GM12878 (cell line): ENCODE results near the gene KLK8. TPM values are rescaled to one million over a fixed set of nuclear protein-coding genes. Genes with fewer than 3 reads are reported as not detected.

Experiments used
- ATAC-seq: fragments of 200-7000 bp; cut with Tn5 transposase; 3 replicates; pipeline ENCODE4 v1.9.1; 2020; ENCODE audit warnings: mild to moderate bottlenecking, moderate library complexity
- BruUV-seq: library from RNA; stranded (reverse); fragments of 400-500 nt; replicated peaks from 2 replicates; lab custom pipeline; 2021; lab: Mats Ljungman, UMichigan
- CTCF ChIA-PET: fragments of 300-600 bp; sonication (Branson Sonifier 250); formaldehyde crosslinking; extraction: SDS; loops from one replicate; lab custom pipeline; 2021; ENCODE audit warnings: inconsistent platforms; lab: Yijun Ruan, JAX
- POLR2A ChIA-PET: fragments of 350-600 bp; formaldehyde crosslinking; extraction: SDS; loops from one replicate; lab custom pipeline; 2021; ENCODE audit warnings: inconsistent platforms; lab: Charles Lee
- RAD21 ChIA-PET: fragments of 300-600 bp; sonication (Branson Sonifier 250); formaldehyde crosslinking; loops from one replicate; lab custom pipeline; 2023; ENCODE audit warnings: antibody characterized with exemption; ENCODE audit not compliant: unreplicated experiment; lab: Charles Lee
- SMC1A ChIA-PET: fragments of 300-600 bp; sonication (Branson Sonifier 250); formaldehyde crosslinking; loops from one replicate; lab custom pipeline; 2023; ENCODE audit not compliant: unreplicated experiment, uncharacterized antibody; lab: Charles Lee
- DNase-seq: peaks from one replicate; pipeline ENCODE4 v3.0.0-alpha.2; 2011; ENCODE audit warnings: low read depth, low spot score
- FAIRE-seq: peaks from 3 replicates; lab custom pipeline; 2011; peaks lifted over from hg19 to GRCh38; lab: Jason Lieb, UNC
- H2AFZ ChIP-seq: 2 replicates; pipeline ENCODE4 v1.6.0; 2011; ENCODE audit warnings: low read depth, low read length, control low read depth; ENCODE audit not compliant: control insufficient read depth
- H3K27ac ChIP-seq: 2 replicates; pipeline ENCODE4 v1.5.1; 2011; ENCODE audit warnings: control low read depth; ENCODE audit not compliant: control insufficient read depth, insufficient read depth
- H3K27me3 ChIP-seq, 2 experiments: replicated peaks in 1 of 2; 2 replicates each; pipeline versions ENCODE4 v1.6.0 to v1.6.1; 2011; ENCODE audit warnings: low read length in 1 of 2; ENCODE audit not compliant: control insufficient read depth in 2 of 2, insufficient read depth in 2 of 2
- H3K36me3 ChIP-seq, 2 experiments: 2 replicates each; pipeline ENCODE4 v1.5.1; 2011; ENCODE audit warnings: low read length in 1 of 2; ENCODE audit not compliant: control insufficient read depth in 2 of 2, insufficient read depth in 2 of 2
- H3K4me1 ChIP-seq: 2 replicates; pipeline ENCODE4 v1.6.1; 2011; ENCODE audit warnings: mild to moderate bottlenecking, low read length, moderate library complexity, mixed read lengths; ENCODE audit not compliant: control insufficient read depth, insufficient read depth
- H3K4me2 ChIP-seq: 2 replicates; pipeline ENCODE4 v1.6.0; 2011; ENCODE audit warnings: control low read depth; ENCODE audit not compliant: control insufficient read depth, insufficient read depth
- H3K4me3 ChIP-seq: fragments of 200-600 bp; sonication (generic); 2 replicates; pipeline ENCODE4 v1.5.1; 2016
- H3K79me2 ChIP-seq: 2 replicates; pipeline ENCODE4 v1.6.0; 2011; ENCODE audit warnings: low read length; ENCODE audit not compliant: control insufficient read depth, insufficient read depth
- H3K9ac ChIP-seq: 2 replicates; pipeline ENCODE4 v1.8.0; 2011; ENCODE audit warnings: low read length, control low read depth, mixed read lengths; ENCODE audit not compliant: control insufficient read depth, insufficient read depth
- H3K9me3 ChIP-seq: replicated peaks from 3 replicates; pipeline ENCODE4 v1.5.1; 2011; ENCODE audit warnings: mild to moderate bottlenecking, low read length; ENCODE audit not compliant: control insufficient read depth, insufficient read depth
- H4K20me1 ChIP-seq: 2 replicates; pipeline ENCODE4 v1.6.0; 2011; ENCODE audit not compliant: control insufficient read depth, insufficient read depth
- BCL11A ChIP-seq: IDR thresholded peaks from 2 replicates; pipeline ENCODE4 v1.6.1; 2011; ENCODE audit warnings: low read depth, low read length
- CBFB ChIP-seq: IDR thresholded peaks from 2 replicates; pipeline ENCODE4 v1.6.1; 2016; ENCODE audit warnings: antibody characterized with exemption, low read depth
- CEBPB ChIP-seq, 2 experiments: fragments of 150-350 bp in 1 of 2; IDR thresholded peaks; 2 replicates each; pipeline ENCODE4 v1.6.1; 2012 to 2014; ENCODE audit warnings: low read depth in 2 of 2, low read length in 2 of 2, borderline replicate concordance in 1 of 2, inconsistent platforms in 1 of 2
- EP300 ChIP-seq, 2 experiments: fragments of 150-350 bp in 1 of 2; IDR thresholded peaks; 2 replicates each; pipeline ENCODE4 v1.6.1; 2011 to 2012; ENCODE audit warnings: low read depth in 2 of 2, low read length in 2 of 2, borderline replicate concordance in 1 of 2, improper control_type of control experiment in 1 of 2, inconsistent platforms in 1 of 2; ENCODE audit not compliant: control insufficient read depth in 1 of 2
- HDGF ChIP-seq: fragments of 450-650 bp; IDR thresholded peaks from 2 replicates; pipeline ENCODE4 v1.6.1; 2016; ENCODE audit warnings: antibody characterized with exemption
- IKZF2 ChIP-seq, 2 experiments: fragments of 450-650 bp; IDR thresholded peaks; 2 replicates each; pipeline ENCODE4 v1.6.1; 2017; ENCODE audit warnings: mild to moderate bottlenecking in 2 of 2, moderate library complexity in 2 of 2
- NFYA ChIP-seq: IDR thresholded peaks from 2 replicates; pipeline ENCODE4 v1.6.1; 2011; ENCODE audit warnings: low read depth, mild to moderate bottlenecking, low read length, improper control_type of control experiment, borderline replicate concordance
- POLR2AphosphoS5 ChIP-seq: IDR thresholded peaks from 2 replicates; pipeline ENCODE4 v1.6.1; 2011; ENCODE audit warnings: mild to moderate bottlenecking, low read length, inconsistent platforms
- SIX5 ChIP-seq: IDR thresholded peaks from 2 replicates; pipeline ENCODE4 v1.6.1; 2011; ENCODE audit warnings: mild to moderate bottlenecking, low read depth, low read length, moderate library complexity; ENCODE audit not compliant: severe bottlenecking
- SMAD1 ChIP-seq: fragments of 450-650 bp; IDR thresholded peaks from 2 replicates; pipeline ENCODE4 v1.6.1; 2018; ENCODE audit warnings: mild to moderate bottlenecking, low read depth; ENCODE audit not compliant: partially characterized antibody
- SMARCA5 ChIP-seq: fragments of 450-650 bp; IDR thresholded peaks from 2 replicates; pipeline ENCODE4 v1.6.1; 2017; ENCODE audit warnings: mild to moderate bottlenecking
- SP1 ChIP-seq: IDR thresholded peaks from one replicate; pipeline ENCODE4 v1.6.1; 2011; ENCODE audit warnings: low read depth, low read length
- SREBF2 ChIP-seq: IDR thresholded peaks from 2 replicates; pipeline ENCODE4 v1.6.1; 2012; ENCODE audit warnings: mild to moderate bottlenecking, low read length
- TBL1XR1 ChIP-seq: IDR thresholded peaks from 2 replicates; pipeline ENCODE4 v1.6.1; 2012; ENCODE audit warnings: low read depth, low read length, improper control_type of control experiment
- TCF7 ChIP-seq: IDR thresholded peaks from 2 replicates; pipeline ENCODE4 v1.6.1; 2014; ENCODE audit warnings: antibody characterized with exemption, borderline replicate concordance
- ZSCAN29 ChIP-seq: fragments of 450-650 bp; IDR thresholded peaks from 2 replicates; pipeline ENCODE4 v1.6.1; 2017; ENCODE audit warnings: mild to moderate bottlenecking, moderate library complexity
- WGBS: methylation state at CpG from one replicate; pipeline ENCODE4 v1.1.6; 2016; ENCODE audit warnings: low lambda C conversion rate; ENCODE audit not compliant: insufficient replicate concordance, insufficient coverage; ENCODE audit errors: missing lambda C conversion rate; 5-methylcytosine and 5-hydroxymethylcytosine counted together
- in situ Hi-C: fragments of 300-500 bp; cut with MboI; formaldehyde crosslinking; loops from 9 replicates; pipeline ENCODE4 v1.14.3; 2018; ENCODE audit warnings: mixed read lengths
- intact Hi-C: fragments of 100-400 bp; cut with micrococcal nuclease; formaldehyde crosslinking; loops from one replicate; pipeline ENCODE4 v1.14.2; 2022; ENCODE audit not compliant: unreplicated experiment
- polyA plus RNA-seq, 11 experiments: library from polyadenylated mRNA; depleted of rRNA in 4 of 11; unstranded in 6 of 11; stranded (reverse) in 5 of 11; fragments of >200 nt; fragmentation: Nextera tagmentation in 4 of 11; fragmentation: Illumina TruSeq in 1 of 11; extraction: Ambion mirVana in 4 of 11; extraction: Trizol in 1 of 11; gene quantifications; 1 replicate in 1 of 11; 2 replicates in 10 of 11; pipeline versions ENCODE4 v1.2.1 to v1.2.3, GENCODE V29; 2011 to 2016; ENCODE audit warnings: inconsistent platforms in 2 of 11, missing spikeins in 2 of 11, low read depth in 1 of 11
- total RNA-seq, 4 experiments: library from RNA; depleted of rRNA in 3 of 4; stranded (reverse); fragments of >200 nt in 3 of 4; fragmentation: Illumina TruSeq in 1 of 4; extraction: Trizol in 1 of 4; gene quantifications; 2 replicates each; pipeline versions ENCODE4 v1.2.1 to v1.2.3, GENCODE V29; 2013 to 2021
- TF ChIP-seq, protein P1 (sequence below): fragments of 150-350 bp; IDR thresholded peaks from 2 replicates; pipeline ENCODE4 v1.6.1; 2016; ENCODE audit warnings: low read depth, low read length
- TF ChIP-seq, protein P2 (sequence below): fragments of 450-650 bp; IDR thresholded peaks from 2 replicates; pipeline ENCODE4 v1.6.1; 2017; ENCODE audit warnings: mild to moderate bottlenecking

KLK8 gene
- total and polyA plus RNA-seq, 10 of the 15 experiments (the other 5 are each of a cell fraction or from before 2014, with no cell fraction given), result not detected

DNA sequence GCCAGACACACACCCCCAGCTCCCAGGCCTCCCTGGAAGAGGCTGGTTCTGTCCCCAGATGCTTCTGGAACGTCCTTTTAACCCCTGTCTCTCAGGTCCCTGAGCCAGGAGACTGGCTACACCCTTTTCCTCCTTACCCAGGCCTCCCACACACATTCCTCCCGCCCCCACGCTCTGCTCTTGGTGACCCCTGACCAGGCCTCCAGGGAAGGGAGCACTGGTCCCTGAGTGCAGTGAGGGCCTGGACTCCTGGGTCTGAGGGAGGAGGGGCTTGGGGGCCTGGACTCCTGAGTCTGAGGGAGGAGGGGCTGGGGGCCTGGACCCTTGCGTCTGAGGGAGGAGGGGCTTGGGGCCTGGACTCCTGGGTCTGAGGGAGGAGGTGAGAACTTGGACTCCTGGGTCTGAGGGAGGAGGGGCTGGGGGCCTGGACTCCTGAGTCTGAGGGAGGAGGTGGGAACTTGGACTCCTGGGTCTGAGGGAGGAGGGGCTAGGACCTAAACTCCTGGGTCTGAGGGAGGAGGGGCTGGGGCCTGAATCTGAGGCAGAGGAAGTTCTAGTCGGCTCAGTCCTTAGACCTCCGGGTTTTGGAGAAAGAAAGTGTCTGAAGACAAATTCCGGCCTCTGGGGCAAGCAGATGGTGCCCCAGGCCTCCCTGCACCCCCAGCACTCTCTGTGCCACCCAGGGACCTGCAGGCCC, 32.5 kb downstream of the KLK8 start:
- in situ Hi-C loops, result no loop called here
- H3K4me2 ChIP-seq, result no peak overlapping the region
- intact Hi-C loops, result no loop called here
- H2AFZ ChIP-seq, result no peak overlapping the region
- H3K27me3 ChIP-seq, result peaks cover 2% of the 10 kb centered on the region in 2 experiments; a peak in 3 of 4 replicates
- ATAC-seq (no peak), DNase-seq (no peak), FAIRE-seq (no peak)
- ChIA-PET SMC1A (no interaction called here), POLR2A (no interaction called here), CTCF (no interaction called here), RAD21 (no interaction called here)
- H3K4me3 ChIP-seq, result no peak overlapping the region
- TF ChIP-seq IKZF2 (IDR thresholded peaks at IDR 0.05), result no peak
- no peak for TF ChIP-seq CEBPB (IDR thresholded peaks at IDR 0.05; ENCODE audit: borderline replicate concordance in 1 of 2, low read depth in 2 of 2, low read length in 2 of 2)
- no peak for TF ChIP-seq EP300 (IDR thresholded peaks at IDR 0.05; ENCODE audit: borderline replicate concordance in 1 of 2, control insufficient read depth in 1 of 2, low read depth in 2 of 2, low read length in 2 of 2)
- no peak for TF ChIP-seq CBFB
- no peak for TF ChIP-seq SMARCA5
- TF ChIP-seq, protein P1, sequence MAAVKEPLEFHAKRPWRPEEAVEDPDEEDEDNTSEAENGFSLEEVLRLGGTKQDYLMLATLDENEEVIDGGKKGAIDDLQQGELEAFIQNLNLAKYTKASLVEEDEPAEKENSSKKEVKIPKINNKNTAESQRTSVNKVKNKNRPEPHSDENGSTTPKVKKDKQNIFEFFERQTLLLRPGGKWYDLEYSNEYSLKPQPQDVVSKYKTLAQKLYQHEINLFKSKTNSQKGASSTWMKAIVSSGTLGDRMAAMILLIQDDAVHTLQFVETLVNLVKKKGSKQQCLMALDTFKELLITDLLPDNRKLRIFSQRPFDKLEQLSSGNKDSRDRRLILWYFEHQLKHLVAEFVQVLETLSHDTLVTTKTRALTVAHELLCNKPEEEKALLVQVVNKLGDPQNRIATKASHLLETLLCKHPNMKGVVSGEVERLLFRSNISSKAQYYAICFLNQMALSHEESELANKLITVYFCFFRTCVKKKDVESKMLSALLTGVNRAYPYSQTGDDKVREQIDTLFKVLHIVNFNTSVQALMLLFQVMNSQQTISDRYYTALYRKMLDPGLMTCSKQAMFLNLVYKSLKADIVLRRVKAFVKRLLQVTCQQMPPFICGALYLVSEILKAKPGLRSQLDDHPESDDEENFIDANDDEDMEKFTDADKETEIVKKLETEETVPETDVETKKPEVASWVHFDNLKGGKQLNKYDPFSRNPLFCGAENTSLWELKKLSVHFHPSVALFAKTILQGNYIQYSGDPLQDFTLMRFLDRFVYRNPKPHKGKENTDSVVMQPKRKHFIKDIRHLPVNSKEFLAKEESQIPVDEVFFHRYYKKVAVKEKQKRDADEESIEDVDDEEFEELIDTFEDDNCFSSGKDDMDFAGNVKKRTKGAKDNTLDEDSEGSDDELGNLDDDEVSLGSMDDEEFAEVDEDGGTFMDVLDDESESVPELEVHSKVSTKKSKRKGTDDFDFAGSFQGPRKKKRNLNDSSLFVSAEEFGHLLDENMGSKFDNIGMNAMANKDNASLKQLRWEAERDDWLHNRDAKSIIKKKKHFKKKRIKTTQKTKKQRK, result no peak
- no peak for TF ChIP-seq POLR2AphosphoS5
- TF ChIP-seq NFYA, result no peak
- TF ChIP-seq SREBF2, result no peak
- TF ChIP-seq TBL1XR1, result no peak
- no peak for TF ChIP-seq SP1
- TF ChIP-seq SIX5, result no peak
- TF ChIP-seq, protein P2, sequence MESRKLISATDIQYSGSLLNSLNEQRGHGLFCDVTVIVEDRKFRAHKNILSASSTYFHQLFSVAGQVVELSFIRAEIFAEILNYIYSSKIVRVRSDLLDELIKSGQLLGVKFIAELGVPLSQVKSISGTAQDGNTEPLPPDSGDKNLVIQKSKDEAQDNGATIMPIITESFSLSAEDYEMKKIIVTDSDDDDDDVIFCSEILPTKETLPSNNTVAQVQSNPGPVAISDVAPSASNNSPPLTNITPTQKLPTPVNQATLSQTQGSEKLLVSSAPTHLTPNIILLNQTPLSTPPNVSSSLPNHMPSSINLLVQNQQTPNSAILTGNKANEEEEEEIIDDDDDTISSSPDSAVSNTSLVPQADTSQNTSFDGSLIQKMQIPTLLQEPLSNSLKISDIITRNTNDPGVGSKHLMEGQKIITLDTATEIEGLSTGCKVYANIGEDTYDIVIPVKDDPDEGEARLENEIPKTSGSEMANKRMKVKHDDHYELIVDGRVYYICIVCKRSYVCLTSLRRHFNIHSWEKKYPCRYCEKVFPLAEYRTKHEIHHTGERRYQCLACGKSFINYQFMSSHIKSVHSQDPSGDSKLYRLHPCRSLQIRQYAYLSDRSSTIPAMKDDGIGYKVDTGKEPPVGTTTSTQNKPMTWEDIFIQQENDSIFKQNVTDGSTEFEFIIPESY, result no peak
- TF ChIP-seq BCL11A, result no peak
- no peak for TF ChIP-seq HDGF
- TF ChIP-seq SMAD1, result no peak
- TF ChIP-seq TCF7, result no peak
- no peak for TF ChIP-seq ZSCAN29
- H3K4me1 ChIP-seq, result no peaks in the 10 kb centered on the region
- no peak overlapping the region for H3K9ac ChIP-seq
- H3K36me3 ChIP-seq, result no peaks in the 10 kb centered on the region
- no peaks in the 10 kb centered on the region for H4K20me1 ChIP-seq
- H3K27ac ChIP-seq, result no peak overlapping the region
- BruUV-seq, result no TSS peak
- H3K79me2 ChIP-seq, result no peaks in the 10 kb centered on the region
- H3K9me3 ChIP-seq, result no peaks in the 10 kb centered on the region
- 21% methylated on average over 6 of the region's 7 CpGs for WGBS
